HL-60/S4 (cell line): ENCODE measurements around the gene ERCC5.

Experiments
- in situ Hi-C: fragments of 300-500 bp; cut with MboI; formaldehyde crosslinking; loops from 2 replicates; pipeline ENCODE4 v1.14.3; 2022; ENCODE audit warnings: low sequenced_read_pairs

The ERCC5 gene

GRCh38 chr13:102845630-102846260, at the start of gene ERCC5:
TSS of gene ERCC5 (plus strand) at chr13:102846032. CDS start at chr13:102846267, 235 bp downstream.
- in situ Hi-C loops = loop anchor here (10.0 kb wide), 1 partner anchor 251 kb away; the partner anchor contains the start of gene TPP2

- in situ Hi-C loops = no loop called here
These were observed 47.0 kb upstream of the ERCC5 start, which contains the start of the genes BIVM and POGLUT2 for GRCh38 chr13:102798581-102799425. TSS of gene BIVM (plus strand) at chr13:102799119. CDS start at chr13:102807268, 8,149 bp downstream. TSS of gene POGLUT2 (minus strand) at chr13:102798976. CDS start at chr13:102798670, 306 bp downstream.

- in situ Hi-C loops = no loop called here
These were observed 46.2 kb upstream of the ERCC5 start for GRCh38 chr13:102799426-102800144.

GRCh38 chr13:102800145-102801041, 45.4 kb upstream of the ERCC5 start:
- in situ Hi-C loops = no loop called here

GRCh38 chr13:102805680-102806079, 40.2 kb upstream of the ERCC5 start:
- in situ Hi-C loops = no loop called here

GRCh38 chr13:102807699-102808098, 38.1 kb upstream of the ERCC5 start:
- in situ Hi-C loops = no loop called here

GRCh38 chr13:102812611-102813287, 33.1 kb upstream of the ERCC5 start:
- in situ Hi-C loops = no loop called here

GRCh38 chr13:102814025-102814607, 31.7 kb upstream of the ERCC5 start:
- in situ Hi-C loops = no loop called here

GRCh38 chr13:102814793-102815192, 31.0 kb upstream of the ERCC5 start:
- in situ Hi-C loops = no loop called here

- in situ Hi-C loops = no loop called here
These were observed 30.0 kb upstream of the ERCC5 start for GRCh38 chr13:102815788-102816187.

GRCh38 chr13:102816708-102817107, 29.1 kb upstream of the ERCC5 start:
- in situ Hi-C loops = no loop called here

GRCh38 chr13:102817241-102817640, 28.6 kb upstream of the ERCC5 start:
- in situ Hi-C loops = no loop called here

- in situ Hi-C loops = no loop called here
These were observed 27.9 kb upstream of the ERCC5 start for GRCh38 chr13:102817907-102818306.

- in situ Hi-C loops = no loop called here
These were observed 20.4 kb upstream of the ERCC5 start for GRCh38 chr13:102825400-102825799.

GRCh38 chr13:102825921-102826706, 19.7 kb upstream of the ERCC5 start:
- in situ Hi-C loops = no loop called here

- in situ Hi-C loops = no loop called here
These were observed 15.2 kb upstream of the ERCC5 start for GRCh38 chr13:102830646-102831045.

GRCh38 chr13:102836471-102836870, 9.4 kb upstream of the ERCC5 start:
- in situ Hi-C loops = no loop called here

GRCh38 chr13:102838273-102838672, 7.6 kb upstream of the ERCC5 start:
- in situ Hi-C loops = no loop called here

- in situ Hi-C loops = no loop called here
These were observed 6.8 kb upstream of the ERCC5 start for GRCh38 chr13:102838982-102839381.
